Measurements from ENCODE around the gene UBR4.

UBR4 gene

GRCh38 chr1:19071674-19072281 lies 138.3 kb downstream of the UBR4 start:
- Mint-ChIP-seq H3K27me3 (ENCODE audit: low read depth, poor library complexity) (peaks cover 2% of the 10 kb centered on the region), H3K9me3 (no peaks in the 10 kb centered on the region), H3K4me3 (no peak overlapping the region), H3K4me1 (peaks cover 41% of the 10 kb centered on the region), H3K27ac (no peak overlapping the region), H3K36me3 (ENCODE audit: low read depth) (peaks cover 35% of the 10 kb centered on the region)
- no peak for DNase-seq
- no peak for TF ChIP-seq CTCF (IDR thresholded peaks at IDR 0.05)

- DNase-seq, result no peak
- H3K9me3 Mint-ChIP-seq, result no peaks in the 10 kb centered on the region
- no peak for TF ChIP-seq CTCF (IDR thresholded peaks at IDR 0.05)
- peaks cover 44% of the 10 kb centered on the region for H3K4me1 Mint-ChIP-seq
- H3K4me3 Mint-ChIP-seq, result no peak overlapping the region
- peaks cover 28% of the 10 kb centered on the region for H3K36me3 Mint-ChIP-seq (ENCODE audit: low read depth)
- no peak overlapping the region for H3K27ac Mint-ChIP-seq
- H3K27me3 Mint-ChIP-seq (ENCODE audit: low read depth, poor library complexity), result peaks cover 2% of the 10 kb centered on the region
Observed at GRCh38 chr1:19070891-19071621, 139.0 kb downstream of the UBR4 start.

GRCh38 chr1:19070197-19070651 lies 139.8 kb downstream of the UBR4 start:
- H3K27me3 Mint-ChIP-seq (ENCODE audit: low read depth, poor library complexity), result peaks cover 2% of the 10 kb centered on the region
- H3K36me3 Mint-ChIP-seq (ENCODE audit: low read depth), result peaks cover 19% of the 10 kb centered on the region
- no peak for TF ChIP-seq CTCF (IDR thresholded peaks at IDR 0.05)
- no peak overlapping the region for H3K27ac Mint-ChIP-seq
- H3K4me3 Mint-ChIP-seq, result no peak overlapping the region
- DNase-seq, result no peak
- H3K4me1 Mint-ChIP-seq, result peaks cover 44% of the 10 kb centered on the region
- no peaks in the 10 kb centered on the region for H3K9me3 Mint-ChIP-seq

GRCh38 chr1:19068639-19069276 lies 141.3 kb downstream of the UBR4 start:
- peak overlapping the region; percentile 68 for H3K27ac Mint-ChIP-seq
- no peaks in the 10 kb centered on the region for H3K9me3 Mint-ChIP-seq
- no peak for DNase-seq
- peaks cover 44% of the 10 kb centered on the region for H3K4me1 Mint-ChIP-seq
- H3K36me3 Mint-ChIP-seq (ENCODE audit: low read depth), result peaks cover 9% of the 10 kb centered on the region
- H3K27me3 Mint-ChIP-seq (ENCODE audit: low read depth, poor library complexity), result peaks cover 2% of the 10 kb centered on the region
- no peak for TF ChIP-seq CTCF (IDR thresholded peaks at IDR 0.05)
- H3K4me3 Mint-ChIP-seq, result no peak overlapping the region

GRCh38 chr1:19067912-19068638 lies 142.0 kb downstream of the UBR4 start:
- peaks cover 44% of the 10 kb centered on the region for H3K4me1 Mint-ChIP-seq
- H3K27ac Mint-ChIP-seq, result no peak overlapping the region
- H3K36me3 Mint-ChIP-seq (ENCODE audit: low read depth), result peaks cover 3% of the 10 kb centered on the region
- no peaks in the 10 kb centered on the region for H3K9me3 Mint-ChIP-seq
- no peak for TF ChIP-seq CTCF (IDR thresholded peaks at IDR 0.05)
- DNase-seq, result no peak
- H3K4me3 Mint-ChIP-seq, result no peak overlapping the region
- H3K27me3 Mint-ChIP-seq (ENCODE audit: low read depth, poor library complexity), result peaks cover 2% of the 10 kb centered on the region

All from nephron progenitor cell (in vitro differentiated cells).